Nephron progenitor cell (in vitro differentiated cells): ENCODE data around the gene LDAH.

Experiments used
- DNase-seq: peaks from one replicate; pipeline ENCODE4 v3.0.0; 2021
- H3K27ac Mint-ChIP-seq: 2 replicates; pipeline ENCODE4 v1.8.0; 2021; ENCODE audit warnings: mild to moderate bottlenecking, moderate library complexity, mixed read lengths
- H3K27me3 Mint-ChIP-seq: 2 replicates; pipeline ENCODE4 v1.8.0; 2021; ENCODE audit warnings: mild to moderate bottlenecking, low read depth, mixed read lengths; ENCODE audit not compliant: poor library complexity
- H3K36me3 Mint-ChIP-seq: 2 replicates; pipeline ENCODE4 v1.8.0; 2021; ENCODE audit warnings: low read depth, mixed read lengths
- H3K4me1 Mint-ChIP-seq: 2 replicates; pipeline ENCODE4 v1.8.0; 2021; ENCODE audit warnings: mixed read lengths
- H3K4me3 Mint-ChIP-seq: 2 replicates; pipeline ENCODE4 v1.8.0; 2021; ENCODE audit warnings: mild to moderate bottlenecking, moderate library complexity, mixed read lengths
- H3K9me3 Mint-ChIP-seq: 2 replicates; pipeline ENCODE4 v1.8.0; 2021; ENCODE audit warnings: mild to moderate bottlenecking, moderate library complexity, mixed read lengths
- TF ChIP-seq, protein P1 (sequence below): fragments of 200-600 bp; sonication (generic); IDR thresholded peaks from 2 replicates; pipeline ENCODE4 v1.5.0; 2021; ENCODE audit warnings: antibody characterized with exemption

LDAH gene

DNA sequence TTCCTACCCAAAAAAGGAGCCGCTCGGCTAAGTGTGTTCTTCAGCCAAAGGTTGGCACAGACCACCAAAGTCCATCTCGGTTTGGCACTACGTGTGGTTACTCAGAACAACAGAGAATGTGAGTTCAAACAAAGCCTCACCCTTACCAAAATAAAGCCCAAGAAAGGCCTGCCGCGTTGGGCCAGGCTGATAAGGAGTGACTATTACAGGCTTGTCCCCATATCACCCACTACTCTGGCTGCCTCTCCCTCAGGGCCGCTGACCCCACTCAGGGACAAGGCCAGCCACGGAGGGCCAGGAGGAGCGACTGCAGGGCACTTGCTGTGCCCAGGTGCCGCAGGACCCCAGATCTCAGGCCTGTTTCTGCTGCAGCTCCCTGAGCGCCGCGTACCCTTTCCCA lies 185.8 kb downstream of the LDAH start:
- Mint-ChIP-seq H3K4me3 (no peak overlapping the region), H3K27ac (no peak overlapping the region), H3K4me1 (peaks cover 26% of the 10 kb centered on the region), H3K9me3 (no peaks in the 10 kb centered on the region), H3K27me3 (peaks cover 4% of the 10 kb centered on the region), H3K36me3 (no peaks in the 10 kb centered on the region)
- no peak for DNase-seq
- TF ChIP-seq, protein P1, sequence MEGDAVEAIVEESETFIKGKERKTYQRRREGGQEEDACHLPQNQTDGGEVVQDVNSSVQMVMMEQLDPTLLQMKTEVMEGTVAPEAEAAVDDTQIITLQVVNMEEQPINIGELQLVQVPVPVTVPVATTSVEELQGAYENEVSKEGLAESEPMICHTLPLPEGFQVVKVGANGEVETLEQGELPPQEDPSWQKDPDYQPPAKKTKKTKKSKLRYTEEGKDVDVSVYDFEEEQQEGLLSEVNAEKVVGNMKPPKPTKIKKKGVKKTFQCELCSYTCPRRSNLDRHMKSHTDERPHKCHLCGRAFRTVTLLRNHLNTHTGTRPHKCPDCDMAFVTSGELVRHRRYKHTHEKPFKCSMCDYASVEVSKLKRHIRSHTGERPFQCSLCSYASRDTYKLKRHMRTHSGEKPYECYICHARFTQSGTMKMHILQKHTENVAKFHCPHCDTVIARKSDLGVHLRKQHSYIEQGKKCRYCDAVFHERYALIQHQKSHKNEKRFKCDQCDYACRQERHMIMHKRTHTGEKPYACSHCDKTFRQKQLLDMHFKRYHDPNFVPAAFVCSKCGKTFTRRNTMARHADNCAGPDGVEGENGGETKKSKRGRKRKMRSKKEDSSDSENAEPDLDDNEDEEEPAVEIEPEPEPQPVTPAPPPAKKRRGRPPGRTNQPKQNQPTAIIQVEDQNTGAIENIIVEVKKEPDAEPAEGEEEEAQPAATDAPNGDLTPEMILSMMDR = no peak

- peak; percentile 93 for DNase-seq
- H3K27me3 Mint-ChIP-seq = peaks cover 7% of the 10 kb centered on the region
- no peaks in the 10 kb centered on the region for H3K9me3 Mint-ChIP-seq
- TF ChIP-seq, protein P1 = peak; percentile 93
- H3K4me1 Mint-ChIP-seq = peaks cover 24% of the 10 kb centered on the region
- no peaks in the 10 kb centered on the region for H3K36me3 Mint-ChIP-seq
- H3K4me3 Mint-ChIP-seq = no peak overlapping the region
- peak overlapping the region; percentile 9 for H3K27ac Mint-ChIP-seq
Measured at GRCh38 chr2:20635675-20636584, 187.0 kb downstream of the LDAH start.

- H3K9me3 Mint-ChIP-seq = no peaks in the 10 kb centered on the region
- no peaks in the 10 kb centered on the region for H3K36me3 Mint-ChIP-seq
- H3K4me3 Mint-ChIP-seq = no peak overlapping the region
- H3K27ac Mint-ChIP-seq = no peak overlapping the region
- no peak for DNase-seq
- peaks cover 7% of the 10 kb centered on the region for H3K27me3 Mint-ChIP-seq
- TF ChIP-seq, protein P1 = no peak
- peaks cover 24% of the 10 kb centered on the region for H3K4me1 Mint-ChIP-seq
Measured at GRCh38 chr2:20635113-20635510, 187.8 kb downstream of the LDAH start.

- H3K27me3 Mint-ChIP-seq = peaks cover 7% of the 10 kb centered on the region
- H3K36me3 Mint-ChIP-seq = no peaks in the 10 kb centered on the region
- TF ChIP-seq, protein P1 = no peak
- no peak overlapping the region for H3K4me3 Mint-ChIP-seq
- H3K27ac Mint-ChIP-seq = no peak overlapping the region
- H3K4me1 Mint-ChIP-seq = peaks cover 24% of the 10 kb centered on the region
- H3K9me3 Mint-ChIP-seq = no peaks in the 10 kb centered on the region
- DNase-seq = no peak
Measured at GRCh38 chr2:20634507-20635112, 188.3 kb downstream of the LDAH start.
